ENCODE results near the gene PSEN1. TPM values are rescaled to one million over a fixed set of nuclear protein-coding genes. Genes with fewer than 3 reads are reported as not detected.

The PSEN1 gene
- total RNA-seq, 4 donors from 2014 or later, result 54.6 to 100 (median 68.1) TPM

DNA sequence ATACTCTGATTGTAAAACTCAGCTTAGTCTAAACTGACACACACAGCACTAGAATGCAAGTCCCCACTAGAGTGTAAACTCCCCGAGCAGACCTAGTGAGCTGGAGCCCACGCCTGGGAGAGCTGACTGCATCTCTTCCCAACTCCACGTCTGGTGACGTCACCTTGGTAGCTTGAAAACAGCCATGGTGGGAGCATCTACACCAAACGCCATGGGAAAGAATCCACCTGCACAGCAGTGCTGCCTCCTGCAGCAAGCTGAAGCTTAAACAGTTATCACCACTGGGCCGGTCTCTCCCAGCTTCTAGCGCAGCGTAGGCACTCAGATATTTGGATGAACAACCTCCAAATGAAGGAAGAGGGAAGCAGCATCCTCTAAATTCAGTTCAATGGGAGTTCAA, 96.7 kb downstream of the PSEN1 start:
- Histone ChIP-seq H3K9me3 (no peaks in the 10 kb centered on the region), H3K27me3 (no peaks in the 10 kb centered on the region), H3K27ac (no peak overlapping the region), H3K4me1 (peaks cover 4 to 20% of the 10 kb centered on the region in 2 donors), H3K36me3 (no peaks in the 10 kb centered on the region), H3K4me3 (replicated peaks in 1 of 3) (no peak overlapping the region)
- WGBS, 2 donors, result 79 to 84% methylated on average over 8 of the region's 8 CpGs
- TF ChIP-seq, protein P1, sequence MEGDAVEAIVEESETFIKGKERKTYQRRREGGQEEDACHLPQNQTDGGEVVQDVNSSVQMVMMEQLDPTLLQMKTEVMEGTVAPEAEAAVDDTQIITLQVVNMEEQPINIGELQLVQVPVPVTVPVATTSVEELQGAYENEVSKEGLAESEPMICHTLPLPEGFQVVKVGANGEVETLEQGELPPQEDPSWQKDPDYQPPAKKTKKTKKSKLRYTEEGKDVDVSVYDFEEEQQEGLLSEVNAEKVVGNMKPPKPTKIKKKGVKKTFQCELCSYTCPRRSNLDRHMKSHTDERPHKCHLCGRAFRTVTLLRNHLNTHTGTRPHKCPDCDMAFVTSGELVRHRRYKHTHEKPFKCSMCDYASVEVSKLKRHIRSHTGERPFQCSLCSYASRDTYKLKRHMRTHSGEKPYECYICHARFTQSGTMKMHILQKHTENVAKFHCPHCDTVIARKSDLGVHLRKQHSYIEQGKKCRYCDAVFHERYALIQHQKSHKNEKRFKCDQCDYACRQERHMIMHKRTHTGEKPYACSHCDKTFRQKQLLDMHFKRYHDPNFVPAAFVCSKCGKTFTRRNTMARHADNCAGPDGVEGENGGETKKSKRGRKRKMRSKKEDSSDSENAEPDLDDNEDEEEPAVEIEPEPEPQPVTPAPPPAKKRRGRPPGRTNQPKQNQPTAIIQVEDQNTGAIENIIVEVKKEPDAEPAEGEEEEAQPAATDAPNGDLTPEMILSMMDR (IDR thresholded peaks at IDR 0.05), result no peak
- no peak for TF ChIP-seq POLR2A (IDR thresholded peaks at IDR 0.05)
- intact Hi-C loops (cut with DNase I), result no loop called here
- DNase-seq, result no peak

DNA sequence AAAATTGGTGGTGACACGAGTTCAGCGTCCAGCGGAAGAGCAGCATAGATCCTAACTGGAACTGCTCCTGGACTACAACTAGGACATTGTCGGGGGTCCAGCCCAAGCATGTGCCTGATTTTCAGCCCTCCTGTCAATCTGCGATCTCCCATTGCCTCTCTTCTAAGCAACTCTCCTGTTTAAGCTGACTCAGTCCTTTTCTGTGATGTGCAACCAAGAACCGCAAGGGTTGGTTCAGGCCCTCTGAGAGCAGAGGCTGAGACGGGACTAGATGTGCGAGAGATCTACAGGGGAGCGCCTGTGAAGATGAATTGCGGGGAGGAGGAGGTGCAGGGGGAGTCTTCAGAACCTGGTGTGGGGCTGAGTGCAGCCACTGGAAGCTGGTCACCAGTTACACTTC, 97.3 kb downstream of the PSEN1 start:
- Histone ChIP-seq H3K36me3 (no peaks in the 10 kb centered on the region), H3K27me3 (no peaks in the 10 kb centered on the region), H3K27ac (no peak overlapping the region), H3K4me3 (replicated peaks in 1 of 3) (no peak overlapping the region), H3K9me3 (no peaks in the 10 kb centered on the region), H3K4me1 (peaks cover 7 to 20% of the 10 kb centered on the region in 2 donors)
- intact Hi-C loops (cut with DNase I), result no loop called here
- 91 to 93% methylated on average over 10 of the region's 10 CpGs for WGBS, 2 donors
- TF ChIP-seq, protein P1 (IDR thresholded peaks at IDR 0.05), result no peak
- no peak for TF ChIP-seq POLR2A (IDR thresholded peaks at IDR 0.05)
- DNase-seq, result no peak

DNA sequence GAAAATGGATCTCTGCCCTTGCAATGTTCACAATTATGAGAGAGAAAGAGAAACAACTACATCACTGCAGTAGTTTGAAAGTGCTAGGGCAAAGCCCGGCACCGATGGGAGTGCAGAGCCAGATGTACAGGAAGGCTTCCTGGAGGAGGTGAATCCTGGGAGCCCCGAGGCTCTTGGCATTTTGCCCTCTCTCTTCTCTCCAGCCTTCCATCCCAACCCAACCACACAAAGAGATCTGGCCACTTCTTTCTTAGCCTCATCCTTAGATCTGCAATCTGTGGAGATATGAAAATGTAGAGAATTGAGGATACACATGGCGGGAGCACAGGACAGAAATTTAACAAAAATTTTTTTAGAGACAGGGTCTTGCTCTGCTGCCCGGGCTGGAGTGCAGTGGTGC, 97.7 kb downstream of the PSEN1 start:
- WGBS, 2 donors, result 81 to 83% methylated on average over 5 of the region's 5 CpGs
- H3K4me1 ChIP-seq, result peaks cover 11 to 20% of the 10 kb centered on the region in 2 donors
- TF ChIP-seq, protein P1 (IDR thresholded peaks at IDR 0.05), result no peak
- no peak for TF ChIP-seq POLR2A (IDR thresholded peaks at IDR 0.05)

DNA sequence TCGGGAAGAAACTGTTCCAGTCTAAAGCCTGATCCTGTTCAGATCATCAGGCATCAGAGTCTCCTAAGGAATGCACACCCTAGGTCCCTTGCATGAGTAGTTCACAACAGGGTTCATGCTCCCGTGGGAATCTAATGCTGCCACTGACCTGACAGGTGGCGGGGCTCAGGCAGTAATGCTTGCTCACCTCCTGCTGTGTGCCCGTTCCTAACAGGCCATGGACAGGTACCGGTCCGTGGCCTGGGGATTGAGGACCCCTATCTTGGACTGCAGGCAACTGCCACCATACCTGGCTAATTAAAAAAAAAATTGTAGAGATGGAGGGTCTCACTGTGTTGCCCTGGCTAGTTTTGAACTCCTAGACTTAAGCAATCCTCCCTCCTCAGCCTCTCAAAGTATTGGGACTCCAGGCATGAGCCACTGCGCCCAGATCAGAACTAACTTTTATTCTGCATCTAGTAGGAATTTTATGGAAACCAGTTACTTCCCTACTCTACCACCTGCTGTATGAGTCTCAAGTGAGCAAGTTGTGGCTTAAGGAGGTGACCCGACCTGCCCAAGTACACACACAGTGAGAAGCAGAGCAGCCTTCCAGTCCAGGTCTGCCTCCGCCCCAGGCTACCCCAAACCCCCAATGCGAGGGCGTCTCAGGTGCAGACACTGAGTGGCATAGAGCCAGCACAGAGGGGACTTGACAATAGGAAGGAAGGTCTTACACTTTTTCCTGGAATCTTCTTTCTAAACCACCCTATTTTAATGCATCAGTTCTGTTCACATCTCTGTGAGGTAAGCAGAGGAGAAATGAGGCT, 98.5 kb downstream of the PSEN1 start:
- H3K4me1 ChIP-seq, result peaks cover 17 to 25% of the 10 kb centered on the region in 2 donors
- WGBS, 2 donors, result 89 to 92% methylated on average over 7 to 11 of the region's 11 CpGs
- no peaks in the 10 kb centered on the region for H3K9me3 ChIP-seq
- H3K27ac ChIP-seq, result no peak overlapping the region
- H3K36me3 ChIP-seq, result no peaks in the 10 kb centered on the region
- no peak for TF ChIP-seq POLR2A (IDR thresholded peaks at IDR 0.05)
- TF ChIP-seq, protein P1 (IDR thresholded peaks at IDR 0.05), result no peak
- no peak for DNase-seq
- no peak overlapping the region for H3K4me3 ChIP-seq (replicated peaks in 1 of 3)
- no peaks in the 10 kb centered on the region for H3K27me3 ChIP-seq
- intact Hi-C loops (cut with DNase I), result no loop called here

More for the DNA sequence above, 97.7 kb downstream of the PSEN1 start:
- no peaks in the 10 kb centered on the region for H3K9me3 ChIP-seq
- H3K36me3 ChIP-seq, result no peaks in the 10 kb centered on the region
- intact Hi-C loops (cut with DNase I), result no loop called here
- H3K27ac ChIP-seq, result no peak overlapping the region
- no peak overlapping the region for H3K4me3 ChIP-seq (replicated peaks in 1 of 3)
- DNase-seq, result no peak
- H3K27me3 ChIP-seq, result no peaks in the 10 kb centered on the region

DNA sequence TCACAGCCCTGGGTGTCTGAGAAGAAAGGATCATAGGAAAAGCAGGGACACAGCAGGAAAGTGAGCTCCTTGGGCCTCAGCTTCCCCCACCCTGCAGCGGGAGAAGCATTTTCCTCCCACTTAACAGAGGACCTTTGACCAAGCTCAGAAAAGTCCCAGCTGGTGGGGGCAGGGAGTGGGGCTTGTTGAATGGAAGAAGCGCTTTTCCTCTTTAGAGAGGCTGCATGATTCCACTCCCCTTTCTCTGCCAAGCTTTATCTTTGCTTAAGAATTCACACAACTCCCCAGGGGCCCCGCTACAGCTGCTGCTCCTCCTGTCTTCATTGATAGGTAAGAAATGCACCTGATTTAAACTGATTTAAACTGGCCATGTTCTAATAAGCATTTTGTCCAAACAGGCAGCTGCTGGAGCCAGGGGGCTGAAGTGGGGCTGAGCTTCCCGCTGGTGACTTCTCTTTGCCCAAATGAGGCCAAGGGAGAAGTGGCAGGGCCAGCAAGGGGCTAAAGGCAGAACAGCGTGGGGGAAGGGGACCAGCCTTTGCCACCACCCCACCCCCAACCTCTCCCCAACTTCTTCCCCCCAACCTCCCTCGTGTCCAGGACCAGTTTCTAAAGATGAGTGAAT, 99.3 kb downstream of the PSEN1 start:
- 71 to 84% methylated on average over 6 of the region's 6 CpGs for WGBS, 2 donors
- H3K4me1 ChIP-seq, result peaks cover 19 to 34% of the 10 kb centered on the region in 2 donors
- intact Hi-C loops (cut with DNase I), result no loop called here
- no peak overlapping the region for H3K27ac ChIP-seq
- DNase-seq, result no peak
- TF ChIP-seq, protein P1 (IDR thresholded peaks at IDR 0.05), result no peak
- H3K9me3 ChIP-seq, result no peaks in the 10 kb centered on the region
- H3K27me3 ChIP-seq, result no peaks in the 10 kb centered on the region
- no peaks in the 10 kb centered on the region for H3K36me3 ChIP-seq
- no peak overlapping the region for H3K4me3 ChIP-seq (replicated peaks in 1 of 3)
